ENCODE measurements around the gene NUDT16L1.
A peak's percentile ranks its signal among the peaks of the same experiment; 100 is the strongest.
"Not testable (repeated sequence)": the region's sequence is repeated elsewhere in the genome, so short reads cannot be mapped to it uniquely, and the experiment has no call there.

The NUDT16L1 gene

DNA sequence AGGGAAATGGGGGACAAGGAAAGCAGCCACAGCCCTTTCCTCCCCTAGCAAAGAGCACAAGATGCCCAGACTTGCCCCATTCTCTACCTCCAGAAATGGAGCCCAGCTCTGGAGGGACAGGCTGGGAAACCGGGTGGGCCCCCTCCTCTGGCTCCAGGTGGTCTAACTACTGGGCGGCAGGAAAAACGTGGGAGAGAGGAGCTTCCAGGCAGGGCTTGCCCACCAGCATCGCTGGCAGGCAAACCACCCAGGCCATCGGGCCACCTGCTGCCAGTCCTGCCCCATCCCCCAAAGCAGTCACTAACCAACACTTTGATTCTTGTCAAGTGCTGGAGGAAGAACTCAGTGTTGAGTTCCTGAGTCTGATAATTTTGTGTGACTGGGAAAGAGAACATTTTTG is 25.1 kb downstream of the NUDT16L1 start:
- DNase-seq (ENCODE audit: low read depth), result no peak

DNA sequence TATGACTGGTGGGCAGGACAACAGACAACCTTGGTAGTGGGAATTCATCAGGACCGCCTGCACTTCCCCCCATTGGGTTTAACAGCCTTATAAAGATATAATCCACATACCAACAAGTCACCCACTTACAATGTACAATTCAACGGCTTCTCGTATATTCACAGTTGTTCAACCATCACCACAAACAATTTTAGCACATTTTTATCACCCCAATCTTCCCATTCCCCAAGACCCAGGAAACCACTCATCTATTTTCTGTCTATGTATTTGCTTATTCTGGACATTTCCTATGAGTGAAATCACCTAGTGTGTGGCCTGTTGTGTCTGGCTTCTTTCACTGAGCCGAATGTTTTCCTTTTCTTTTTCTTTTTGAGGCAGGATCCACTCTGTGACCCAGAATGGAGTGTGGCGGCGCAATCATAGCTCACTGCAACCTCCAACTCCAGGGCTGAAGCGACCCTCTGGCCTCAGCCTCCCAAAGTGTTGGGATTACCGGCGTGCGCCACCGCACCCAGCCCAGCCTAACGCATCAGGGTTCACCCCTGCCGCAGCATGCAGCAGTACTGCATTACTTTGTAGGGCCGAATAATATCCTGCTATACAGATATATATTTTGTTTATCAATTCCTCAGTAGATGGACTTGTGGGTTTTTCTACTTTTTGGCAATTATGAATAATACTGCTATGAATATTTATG is 29.9 kb downstream of the NUDT16L1 start:
- DNase-seq (ENCODE audit: low read depth), result no peak

DNA sequence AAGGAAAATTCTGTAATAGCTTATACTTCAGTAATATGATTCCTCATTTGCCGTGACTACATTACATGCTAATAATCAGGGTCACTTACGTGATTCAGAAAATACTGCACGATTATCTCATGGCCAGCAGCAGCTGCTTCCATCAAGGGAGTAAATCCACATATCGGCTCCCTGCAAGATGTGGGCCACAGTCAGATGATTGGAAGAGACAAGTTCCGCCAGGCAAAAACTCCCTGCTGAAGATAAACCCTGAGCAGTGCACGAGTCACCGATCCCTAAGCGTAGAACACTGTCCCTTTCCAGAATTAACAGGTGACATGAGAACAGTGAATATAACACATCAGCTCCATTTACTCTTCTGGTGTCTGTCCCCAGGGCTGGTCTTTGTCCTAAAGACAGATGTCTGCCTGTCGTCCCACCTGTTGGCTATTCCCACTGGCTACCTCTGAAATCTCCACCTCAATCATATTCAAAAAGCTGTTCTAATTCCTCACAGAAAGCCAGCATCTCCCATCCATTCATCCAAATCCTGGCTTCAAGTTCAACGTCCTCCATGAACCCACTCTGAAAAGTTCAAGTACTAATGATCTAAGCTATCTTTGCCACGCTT is 31.4 kb downstream of the NUDT16L1 start:
- DNase-seq (ENCODE audit: low read depth), result no peak

DNA sequence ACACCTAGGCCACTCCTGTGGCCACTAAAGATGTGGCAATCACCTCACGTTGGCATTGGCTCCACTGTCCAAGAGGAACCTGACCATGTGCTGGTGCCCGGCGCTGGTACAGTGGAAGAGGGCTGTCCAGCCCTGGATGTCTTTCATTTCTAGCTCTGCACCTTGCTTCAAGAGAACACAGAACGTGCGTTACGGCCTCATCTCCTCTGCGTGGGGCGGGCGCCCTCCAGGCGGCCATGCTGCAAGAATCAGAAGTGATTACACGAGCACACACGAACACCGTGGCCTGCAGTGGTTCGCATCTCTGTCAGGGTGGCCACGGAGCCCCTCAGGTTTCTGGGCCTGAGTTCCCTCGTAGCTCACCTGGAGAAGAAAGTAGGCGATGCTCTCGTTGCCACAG is 33.3 kb downstream of the NUDT16L1 start:
- DNase-seq (ENCODE audit: low read depth), result no peak

DNA sequence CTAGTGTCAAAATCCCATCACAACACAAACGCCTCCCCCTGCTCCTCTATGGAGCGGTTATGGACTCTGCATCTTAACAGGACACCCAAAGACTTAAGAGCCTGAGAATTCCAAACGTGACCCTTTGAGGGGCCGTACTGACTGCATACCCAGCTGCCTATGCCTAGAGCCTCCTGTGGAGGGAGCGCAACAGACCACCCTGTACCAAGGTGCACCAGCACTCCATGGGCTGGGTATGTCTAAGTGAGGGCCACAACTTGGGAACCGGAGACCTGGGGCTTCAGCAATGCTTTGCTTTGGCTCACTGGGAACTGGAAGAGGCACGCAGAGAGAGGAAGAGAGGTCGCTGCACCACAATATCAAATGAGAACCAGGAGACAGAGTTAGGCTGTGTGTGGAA is 35.3 kb downstream of the NUDT16L1 start:
- no peak for DNase-seq (ENCODE audit: low read depth)

DNA sequence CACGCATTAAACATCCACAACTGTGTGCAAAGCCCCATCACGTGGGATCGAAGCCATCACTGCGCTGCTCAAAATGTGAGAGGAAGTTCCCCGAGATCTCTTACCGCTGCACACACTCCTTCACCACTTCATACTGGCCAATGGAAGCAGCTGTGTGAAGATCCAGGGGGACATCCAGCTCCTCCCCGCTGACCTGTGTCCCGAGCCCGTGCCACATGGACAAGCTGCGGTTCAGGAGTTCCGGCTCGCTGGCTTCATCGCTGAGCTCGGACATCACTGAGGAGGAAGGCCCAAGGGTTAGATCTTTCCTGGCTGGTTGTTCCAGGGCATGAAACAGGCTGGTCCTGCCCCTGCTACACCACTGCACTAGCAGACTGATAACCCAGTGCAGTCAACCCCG is 36.5 kb downstream of the NUDT16L1 start:
- DNase-seq (ENCODE audit: low read depth), result no peak

DNA sequence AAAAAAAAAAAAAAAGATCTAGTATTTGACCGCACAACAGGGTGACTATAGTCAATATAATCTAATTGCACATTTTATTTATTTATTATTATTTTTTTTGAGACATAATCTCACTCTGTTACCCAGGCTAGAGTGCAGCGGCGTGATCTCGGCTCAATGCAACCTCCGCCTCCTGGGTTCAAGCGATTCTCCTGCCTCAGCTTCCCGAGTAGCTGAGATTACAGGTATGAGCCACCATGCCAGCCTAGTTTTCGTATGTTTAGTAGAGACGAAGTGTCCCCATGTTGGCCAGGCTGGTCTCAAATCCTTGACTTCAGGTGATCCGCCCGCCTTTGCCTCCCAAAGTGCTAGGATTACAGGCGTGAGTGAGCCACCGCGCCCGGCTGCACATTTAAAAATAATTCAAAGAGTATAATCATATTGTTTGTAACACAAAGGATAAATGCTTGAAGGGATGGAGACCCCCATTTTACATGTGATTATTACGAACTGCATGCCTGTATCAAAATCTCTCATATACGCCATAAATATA is 39.9 kb downstream of the NUDT16L1 start:
- DNase-seq (ENCODE audit: low read depth), result no peak

DNA sequence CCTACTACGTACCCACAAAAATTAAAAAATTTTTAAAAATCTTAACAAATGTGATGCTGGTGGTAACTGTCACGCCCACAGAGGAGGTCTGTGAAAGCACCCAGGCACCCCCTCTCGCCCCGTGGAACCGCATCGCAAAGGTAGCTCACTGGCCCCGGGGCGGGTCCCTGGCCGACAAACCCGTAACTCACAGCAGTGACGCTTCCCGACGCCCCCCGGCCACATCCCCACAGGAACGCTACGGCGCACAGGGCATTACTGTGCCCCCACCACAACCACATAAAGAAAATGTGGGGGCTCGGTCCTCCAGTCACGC is 40.3 kb downstream of the NUDT16L1 start:
- DNase-seq (ENCODE audit: low read depth), result no peak

DNA sequence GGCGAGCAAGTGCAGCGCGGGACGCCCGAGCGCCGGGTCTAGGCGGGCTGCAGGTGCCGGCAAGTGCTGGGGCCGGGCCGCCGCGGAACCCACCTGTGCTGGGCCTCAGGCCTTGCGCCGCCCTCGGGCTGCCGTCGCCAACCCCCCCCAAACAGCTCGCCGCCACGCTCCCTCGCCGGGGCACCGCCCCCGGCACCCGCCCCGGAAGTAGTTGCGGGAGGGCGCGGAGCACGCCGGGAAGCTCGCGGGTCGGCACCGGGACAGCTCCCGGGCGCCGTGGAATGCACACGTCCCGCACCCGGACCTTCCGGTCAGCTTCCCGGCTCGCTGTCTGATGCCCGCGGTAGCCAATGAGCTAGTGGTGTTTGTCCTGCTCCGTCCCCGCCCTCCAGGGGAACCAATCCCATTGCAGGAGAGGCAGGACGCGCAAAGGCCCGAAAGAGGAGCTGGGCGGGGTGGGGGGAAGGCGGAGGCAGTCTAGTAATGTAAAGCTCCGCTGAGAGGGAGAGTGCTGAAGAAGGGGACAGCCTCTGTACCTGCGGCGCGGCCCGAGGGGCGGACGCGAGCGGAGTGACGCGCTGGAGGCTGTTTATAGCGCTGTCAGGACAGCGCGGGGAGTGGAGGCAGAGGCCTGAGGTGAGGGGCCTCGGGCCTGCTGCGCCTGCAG is 40.8 kb downstream of the NUDT16L1 start, which contains the start of the genes ANKS3 and DNAAF8:
Gene ANKS3, minus strand, starts transcription at position 209 of the 667 bp plus-strand sequence. CDS start 4,122 bp downstream, outside the sequence.
Gene DNAAF8, plus strand, starts transcription at position 475 of the 667 bp plus-strand sequence. CDS start 1,978 bp downstream, outside the sequence.
- peak; percentile 84 for DNase-seq (ENCODE audit: low read depth)

DNA sequence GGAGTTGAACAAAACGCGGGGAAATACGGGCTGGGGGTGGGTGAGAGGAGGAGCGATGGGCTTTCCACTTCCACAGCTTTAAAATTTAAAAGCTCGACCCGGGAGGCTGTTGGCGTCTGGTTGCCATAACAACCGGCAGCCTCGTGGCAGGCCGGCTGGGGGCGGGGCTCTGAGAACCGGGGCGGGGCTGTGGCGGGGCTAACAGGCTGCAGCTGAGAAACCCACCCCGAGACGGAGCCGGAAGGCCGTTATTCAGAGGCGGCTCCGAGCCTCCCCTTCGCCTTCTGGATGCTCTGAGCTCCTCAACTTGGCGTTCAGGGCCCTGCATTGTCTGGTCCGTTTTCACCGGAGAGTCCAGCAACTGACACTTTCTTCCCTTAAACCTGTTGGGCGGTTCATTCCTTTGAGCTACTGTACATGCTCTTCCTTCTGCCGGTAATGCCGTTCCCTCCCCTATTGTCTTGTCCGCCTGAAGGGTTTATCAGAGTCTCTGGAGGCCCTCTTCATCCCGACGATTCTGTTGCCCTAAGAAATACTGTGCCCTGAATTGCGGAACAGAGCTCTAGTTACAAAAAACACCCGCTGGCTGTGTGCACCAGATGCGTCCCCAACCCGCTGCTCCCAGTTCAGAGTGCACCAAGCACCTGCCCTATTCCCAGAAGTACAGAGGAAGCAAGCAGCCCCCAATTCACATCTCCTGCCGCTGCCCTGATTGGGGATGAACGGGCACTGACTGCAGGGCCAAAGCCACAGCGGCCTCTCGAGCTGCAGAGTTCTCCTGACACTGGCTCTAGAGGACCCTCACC is 41.6 kb downstream of the NUDT16L1 start:
- peak; percentile 38 for DNase-seq (ENCODE audit: low read depth)

DNA sequence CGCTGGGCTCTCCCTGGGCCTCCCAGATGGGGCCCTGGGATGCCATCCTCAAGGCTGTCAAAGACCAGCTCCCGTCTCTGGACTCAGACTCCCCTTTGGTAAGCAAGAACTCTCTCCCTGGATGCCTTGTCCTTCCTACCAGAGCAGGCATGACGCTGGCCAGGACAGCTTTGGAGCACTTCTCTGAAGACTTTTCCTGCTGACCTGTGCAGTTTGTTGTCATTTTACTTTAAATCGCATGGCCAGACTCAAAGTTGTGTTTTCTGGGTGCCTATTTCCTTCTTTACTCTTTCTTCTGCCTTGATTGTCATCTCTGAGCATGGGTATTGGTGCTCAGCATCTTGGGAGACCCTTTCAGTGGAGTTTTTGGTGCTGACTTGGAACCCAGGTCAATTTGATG is 43.2 kb downstream of the NUDT16L1 start:
- no peak for DNase-seq (ENCODE audit: low read depth)

DNA sequence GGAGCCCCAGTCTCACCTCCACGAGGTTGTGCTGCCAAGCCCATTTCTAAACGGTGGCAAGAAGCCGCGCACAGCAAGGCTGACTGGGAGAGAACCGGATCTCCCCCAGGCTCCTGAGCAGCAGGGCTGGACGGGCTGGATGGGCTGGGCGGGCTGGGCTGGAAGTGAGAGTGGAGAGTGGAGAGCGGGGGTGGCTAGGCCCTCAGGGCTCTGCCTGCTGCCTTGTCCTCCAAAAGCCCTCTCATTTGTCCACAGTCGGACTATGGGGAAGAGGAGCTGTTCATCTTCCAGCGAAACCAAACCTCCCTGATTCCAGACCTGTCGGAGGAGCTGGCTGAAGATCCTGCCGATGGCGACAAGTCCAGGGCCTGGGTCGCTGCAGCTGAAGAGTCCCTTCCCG is 44.2 kb downstream of the NUDT16L1 start:
- DNase-seq (ENCODE audit: low read depth), result no peak

DNA sequence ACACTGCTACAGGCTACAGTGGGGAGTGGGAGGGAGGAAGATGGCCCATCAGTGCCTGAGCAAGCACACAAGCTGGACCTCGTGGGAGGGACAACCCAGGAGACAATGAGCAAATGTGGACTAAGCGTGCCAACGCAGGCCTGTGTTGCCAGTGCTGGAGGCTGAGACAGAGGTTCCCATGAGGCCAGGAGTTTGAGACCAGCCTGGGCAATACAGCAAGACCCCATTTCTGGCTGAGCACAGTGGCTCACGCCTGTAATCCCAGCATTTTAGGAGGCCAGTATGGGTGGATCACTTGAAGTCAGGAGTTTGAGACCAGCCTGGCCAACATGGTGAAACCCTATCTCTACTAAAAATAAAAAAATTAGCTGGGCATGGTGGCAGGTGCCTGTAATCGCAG is 45.0 kb downstream of the NUDT16L1 start:
- DNase-seq (ENCODE audit: low read depth), result not testable (repeated sequence)

DNA sequence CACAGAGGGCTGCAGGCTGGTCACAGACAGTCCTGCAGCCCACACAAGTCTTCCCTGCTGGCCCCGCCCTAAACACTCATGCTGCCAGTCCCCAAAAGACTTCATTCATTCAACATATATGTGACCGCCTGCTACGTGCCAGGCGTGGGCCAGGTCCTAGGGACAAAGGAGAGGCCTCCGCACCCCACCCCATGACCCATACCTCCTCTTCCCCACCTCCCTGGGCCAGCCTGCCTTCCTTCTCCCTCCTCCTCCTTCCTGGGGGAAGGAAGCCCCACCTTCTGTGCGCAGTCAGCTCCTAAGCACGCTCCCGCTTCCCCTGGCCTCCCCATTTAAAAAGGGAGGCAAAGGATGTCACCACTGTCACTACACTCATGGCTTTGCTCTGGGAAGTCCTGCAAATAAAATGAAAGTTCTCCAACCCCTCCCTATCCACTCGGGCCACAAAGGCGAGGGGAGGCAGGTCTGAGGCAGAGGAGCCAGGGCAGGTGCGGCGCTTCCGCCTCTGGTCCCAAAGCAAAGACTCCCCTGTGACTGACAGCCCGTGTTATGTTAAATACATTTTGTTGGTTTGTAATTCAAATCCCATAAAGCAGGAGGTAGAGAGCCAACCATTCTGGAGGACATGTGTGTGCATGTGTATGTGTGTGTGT is 50.0 kb downstream of the NUDT16L1 start:
- no peak for DNase-seq (ENCODE audit: low read depth)

DNA sequence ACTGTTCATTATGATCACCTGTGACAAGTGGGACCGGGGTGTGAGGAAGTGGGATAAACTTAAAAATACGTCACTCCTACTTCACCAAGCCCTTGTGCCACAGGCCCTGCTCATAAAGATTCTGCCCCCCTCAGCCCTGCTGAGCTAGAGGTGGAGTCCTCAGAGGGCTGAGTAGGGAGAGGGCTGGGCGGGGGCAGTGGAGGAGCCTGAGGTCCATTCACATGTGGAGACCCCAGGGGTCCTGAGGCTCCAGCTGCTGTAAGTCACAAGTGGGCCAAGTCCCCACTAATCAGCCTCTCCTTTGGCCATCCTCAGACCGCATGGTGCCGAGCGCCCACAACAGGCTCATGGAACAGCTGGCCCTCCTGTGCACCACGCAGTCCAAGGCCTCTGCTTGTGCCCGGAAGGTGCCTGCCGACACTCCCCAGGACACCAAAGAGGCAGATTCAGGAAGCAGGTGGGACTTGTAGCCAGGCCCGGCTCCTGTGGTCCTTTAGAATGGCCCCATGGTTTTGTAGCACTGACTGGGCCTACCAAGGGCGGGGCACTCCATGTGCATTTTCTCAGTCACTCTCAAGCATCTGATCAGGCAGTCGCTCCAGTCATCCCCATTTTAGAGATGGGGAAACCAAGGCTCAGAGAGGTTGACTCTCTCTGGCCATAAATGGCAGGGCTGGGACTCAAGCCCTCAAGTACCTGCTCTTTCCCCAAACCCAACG is 51.4 kb downstream of the NUDT16L1 start:
- no peak for DNase-seq (ENCODE audit: low read depth)

DNA sequence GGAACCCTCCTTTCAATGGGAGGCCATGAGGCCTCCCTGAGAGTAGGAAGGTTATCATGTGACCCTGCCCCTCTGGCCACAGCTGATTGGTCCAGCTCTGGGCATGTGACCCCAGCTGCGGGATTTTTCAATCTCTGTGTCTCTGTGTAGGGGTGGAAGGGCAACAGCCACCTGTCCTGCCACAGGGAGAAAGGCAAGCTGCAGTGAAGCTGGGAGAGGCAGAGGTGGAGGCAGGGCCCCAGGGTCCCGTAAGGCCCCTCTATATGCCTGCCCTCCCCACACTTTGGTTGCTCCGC is 51.9 kb downstream of the NUDT16L1 start:
- no peak for DNase-seq (ENCODE audit: low read depth)
